GM23338 (cell line): ENCODE data around the gene PALS2. TPM values are rescaled to one million over a fixed set of nuclear protein-coding genes. Genes with fewer than 3 reads are reported as not detected.

ENCODE experiments used
- ATAC-seq: fragments of 200-7000 bp; cut with Tn5 transposase; 3 replicates; pipeline ENCODE4 v1.9.1; 2020
- DNase-seq: peaks from one replicate; pipeline ENCODE4 v3.0.0-alpha.2; 2015; ENCODE audit warnings: low spot score
- H2AFZ ChIP-seq: fragments of 200-600 bp; sonication (generic); 2 replicates; pipeline ENCODE4 v1.8.0; 2016; ENCODE audit warnings: antibody characterized with exemption, mild to moderate bottlenecking, moderate library complexity
- H3F3A ChIP-seq: fragments of 200-600 bp; sonication (generic); replicated peaks from 2 replicates; pipeline ENCODE4 v1.8.0; 2017; ENCODE audit warnings: antibody characterized with exemption, mixed run types, low read depth
- H3K27ac ChIP-seq: fragments of 200-600 bp; sonication (generic); 2 replicates; pipeline ENCODE4 v1.6.1; 2016; ENCODE audit warnings: low read depth
- H3K27me3 ChIP-seq: fragments of 200-600 bp; sonication (generic); 2 replicates; pipeline ENCODE4 v1.8.0; 2016; ENCODE audit warnings: mild to moderate bottlenecking, mixed run types, moderate library complexity; ENCODE audit not compliant: insufficient read depth
- H3K36me3 ChIP-seq: fragments of 200-600 bp; sonication (generic); 2 replicates; pipeline ENCODE4 v1.8.0; 2016; ENCODE audit warnings: mild to moderate bottlenecking; ENCODE audit not compliant: insufficient read depth
- H3K4me1 ChIP-seq: fragments of 200-600 bp; sonication (generic); 2 replicates; pipeline ENCODE4 v1.8.0; 2016; ENCODE audit warnings: mild to moderate bottlenecking, moderate library complexity; ENCODE audit not compliant: insufficient read depth
- H3K4me2 ChIP-seq: fragments of 200-600 bp; sonication (generic); 2 replicates; pipeline ENCODE4 v1.7.1; 2017; ENCODE audit warnings: mixed run types
- H3K4me3 ChIP-seq: fragments of 200-600 bp; sonication (generic); 2 replicates; pipeline ENCODE4 v1.6.1; 2016; ENCODE audit warnings: mixed run types
- H3K79me2 ChIP-seq: fragments of 200-600 bp; sonication (generic); replicated peaks from 2 replicates; pipeline ENCODE4 v1.8.0; 2017; ENCODE audit warnings: mild to moderate bottlenecking; ENCODE audit not compliant: insufficient read depth
- H3K9me2 ChIP-seq: fragments of 200-600 bp; sonication (generic); 2 replicates; pipeline ENCODE4 v1.8.0; 2017; ENCODE audit not compliant: insufficient read depth
- H4K20me1 ChIP-seq: fragments of 200-600 bp; sonication (generic); replicated peaks from 2 replicates; pipeline ENCODE4 v1.8.0; 2017; ENCODE audit warnings: mild to moderate bottlenecking; ENCODE audit not compliant: insufficient read depth
- H3K27ac Mint-ChIP-seq: 2 replicates; pipeline ENCODE4 v1.8.0; 2020; ENCODE audit warnings: inconsistent platforms, mild to moderate bottlenecking, moderate library complexity, mixed read lengths
- H3K27me3 Mint-ChIP-seq: 3 replicates; pipeline ENCODE4 v1.8.0; 2022; ENCODE audit warnings: low read depth, mild to moderate bottlenecking, moderate library complexity, mixed read lengths, inconsistent platforms; ENCODE audit not compliant: insufficient read depth, poor library complexity
- H3K36me3 Mint-ChIP-seq: 3 replicates; pipeline ENCODE4 v1.8.0; 2021; ENCODE audit warnings: low read depth, mild to moderate bottlenecking, inconsistent platforms, moderate library complexity, mixed read lengths
- H3K4me1 Mint-ChIP-seq: 3 replicates; pipeline ENCODE4 v1.8.0; 2020; ENCODE audit warnings: mild to moderate bottlenecking, inconsistent platforms, mixed read lengths
- H3K4me3 Mint-ChIP-seq: 3 replicates; pipeline ENCODE4 v1.8.0; 2021; ENCODE audit warnings: moderate library complexity, mild to moderate bottlenecking, inconsistent platforms, mixed read lengths
- H3K9me3 Mint-ChIP-seq: 3 replicates; pipeline ENCODE4 v1.8.0; 2020; ENCODE audit warnings: moderate library complexity, mild to moderate bottlenecking, inconsistent platforms, mixed read lengths
- CREB1 ChIP-seq: fragments of 250-450 bp; sonication (Bioruptor Pico); IDR thresholded peaks from 2 replicates; pipeline ENCODE4 v1.5.0; 2020; ENCODE audit warnings: low read depth, mild to moderate bottlenecking, moderate library complexity
- CTCF ChIP-seq, 2 experiments: fragments of 200-600 bp in 1 of 2; sonication (generic) in 1 of 2; conservative IDR thresholded peaks; 2 replicates each; pipeline versions ENCODE4 v1.5.1 to v1.6.1; 2016 to 2017; ENCODE audit warnings: antibody characterized with exemption in 2 of 2, low read depth in 2 of 2, mild to moderate bottlenecking in 2 of 2, moderate library complexity in 1 of 2
- ETS1 ChIP-seq: IDR thresholded peaks from 2 replicates; pipeline ENCODE4 v1.6.1; 2016; ENCODE audit warnings: antibody characterized with exemption
- EZH2phosphoT487 ChIP-seq: fragments of 200-600 bp; sonication (generic); IDR thresholded peaks from one replicate; pipeline ENCODE4 v1.8.1; 2018; ENCODE audit warnings: antibody characterized with exemption; ENCODE audit not compliant: unreplicated experiment
- NANOG ChIP-seq: IDR thresholded peaks from 2 replicates; pipeline ENCODE4 v1.6.1; 2016; ENCODE audit warnings: antibody characterized with exemption, borderline replicate concordance
- POLR2AphosphoS5 ChIP-seq: IDR thresholded peaks from 2 replicates; pipeline ENCODE4 v1.6.1; 2016; ENCODE audit warnings: antibody characterized with exemption, low read depth
- REST ChIP-seq: IDR thresholded peaks from one replicate; pipeline ENCODE4 v1.6.1; 2018; ENCODE audit warnings: antibody characterized with exemption; ENCODE audit not compliant: unreplicated experiment
- ZNF114 ChIP-seq: fragments of 250-450 bp; sonication (Bioruptor Pico); IDR thresholded peaks from 2 replicates; pipeline ENCODE4 v1.5.0; 2020; ENCODE audit warnings: mild to moderate bottlenecking, moderate library complexity
- polyA plus RNA-seq: library from polyadenylated mRNA; unstranded; fragments of >200 nt; fragmentation: Nextera tagmentation; extraction: Ambion mirVana; gene quantifications from 2 replicates; pipeline ENCODE4 v1.2.1, GENCODE V29; 2016
- total RNA-seq: library from RNA; depleted of rRNA; stranded (reverse); fragments of >200 nt; shearing (Covaris generic); gene quantifications from 2 replicates; pipeline ENCODE4 v1.2.3, GENCODE V29; 2014

Gene PALS2
- total and polyA plus RNA-seq, 2 experiments from 2014 or later: 51.8 to 115 TPM

GRCh38 chr7:24597014-24597413 is 23.8 kb downstream of the PALS2 start (continued):
- TF ChIP-seq REST (no peak), ZNF114 (CRISPR knock-in tag) (no peak), POLR2AphosphoS5 (no peak), ETS1 (no peak), CTCF (conservative IDR thresholded peaks at IDR 0.05; ENCODE audit: low read depth in 2 of 2) (no peak), EZH2phosphoT487 (no peak), NANOG (no peak)

- Histone ChIP-seq H3K79me2 (peaks cover 100% of the 10 kb centered on the region), H3K27ac (0 out of 2 replicates have a peak overlapping the region, but pooled peaks have one; percentile 11), H3K9me2 (no peaks in the 10 kb centered on the region), H3K4me3 (no peak overlapping the region), H3F3A (no peaks in the 10 kb centered on the region), H3K36me3 (no peaks in the 10 kb centered on the region), H4K20me1 (peaks cover 23% of the 10 kb centered on the region), H3K27me3 (no peaks in the 10 kb centered on the region), H2AFZ (no peak overlapping the region), H3K4me1 (peaks cover 28% of the 10 kb centered on the region), H3K4me2 (no peak overlapping the region)
- Mint-ChIP-seq H3K4me3 (no peak overlapping the region), H3K27ac (peak overlapping the region; percentile 74), H3K27me3 (peaks cover 2% of the 10 kb centered on the region), H3K36me3 (peaks cover 21% of the 10 kb centered on the region), H3K4me1 (peaks cover 29% of the 10 kb centered on the region), H3K9me3 (peaks cover 10% of the 10 kb centered on the region)
- no peak for DNase-seq
- no peak for ATAC-seq
- no peak for TF ChIP-seq EZH2phosphoT487
- no peak for TF ChIP-seq REST
- peak in 1 of 2 experiments; percentile 14; a peak in 1 of 4 replicates for TF ChIP-seq CTCF (conservative IDR thresholded peaks at IDR 0.05; ENCODE audit: low read depth in 2 of 2)
- no peak for TF ChIP-seq NANOG
- TF ChIP-seq CREB1 (CRISPR knock-in tag): no peak
These were observed 28.3 kb downstream of the PALS2 start for GRCh38 chr7:24601600-24601999.
